Colonic mucosa (tissue), 4 donors: ENCODE data around the gene ING1. TPM values are rescaled to one million over a fixed set of nuclear protein-coding genes. Genes with fewer than 3 reads are reported as not detected.

Experiments used
- DNase-seq: peaks from one replicate; pipeline ENCODE4 v3.0.0-alpha.2; 2020
- H3K27ac ChIP-seq: fragments of 200-600 bp; one replicate; pipeline ENCODE4 v1.8.0; 2021
- H3K27me3 ChIP-seq: fragments of 200-600 bp; one replicate; pipeline ENCODE4 v1.8.0; 2021
- H3K36me3 ChIP-seq: fragments of 200-600 bp; one replicate; pipeline ENCODE4 v1.8.0; 2021
- H3K4me1 ChIP-seq: fragments of 200-600 bp; one replicate; pipeline ENCODE4 v1.8.0; 2021; ENCODE audit warnings: mild to moderate bottlenecking
- H3K4me3 ChIP-seq: fragments of 200-600 bp; one replicate; pipeline ENCODE4 v1.8.0; 2021
- H3K9ac ChIP-seq, 2 donors: one replicate each; pipeline ENCODE4 v1.7.0; 2013; ENCODE audit warnings: control low read depth in 2 of 2, low read depth in 2 of 2, low read length in 2 of 2
- H3K9me3 ChIP-seq: fragments of 200-600 bp; one replicate; pipeline ENCODE4 v1.8.0; 2021
- intact Hi-C: fragments of 100-400 bp; cut with DNase I; formaldehyde crosslinking; loops from one replicate; pipeline ENCODE4 v1.14.1; 2022
- total RNA-seq, 2 donors: library from RNA; stranded (reverse); fragmentation: NEBNext Ultra II Directional in 1 of 2; extraction: Animal tissue kit (Norgen Biotek cat#: 25700) in 1 of 2; gene quantifications; one replicate each; pipeline ENCODE4 v1.2.1, GENCODE V29; 2021
- TF ChIP-seq, protein P1 (sequence below): fragments of 200-600 bp; IDR thresholded peaks from one replicate; pipeline ENCODE4 v1.8.0; 2022; ENCODE audit warnings: antibody characterized with exemption, mild to moderate bottlenecking
- donor health status: healthy.
- donor health status: DM: no; HTN: no; CAD: no.
- donor health status: DM: no; HTN: no; CAD: no.

Gene ING1
- total RNA-seq, 2 donors from 2014 or later: 17.4 to 17.9 TPM

DNA sequence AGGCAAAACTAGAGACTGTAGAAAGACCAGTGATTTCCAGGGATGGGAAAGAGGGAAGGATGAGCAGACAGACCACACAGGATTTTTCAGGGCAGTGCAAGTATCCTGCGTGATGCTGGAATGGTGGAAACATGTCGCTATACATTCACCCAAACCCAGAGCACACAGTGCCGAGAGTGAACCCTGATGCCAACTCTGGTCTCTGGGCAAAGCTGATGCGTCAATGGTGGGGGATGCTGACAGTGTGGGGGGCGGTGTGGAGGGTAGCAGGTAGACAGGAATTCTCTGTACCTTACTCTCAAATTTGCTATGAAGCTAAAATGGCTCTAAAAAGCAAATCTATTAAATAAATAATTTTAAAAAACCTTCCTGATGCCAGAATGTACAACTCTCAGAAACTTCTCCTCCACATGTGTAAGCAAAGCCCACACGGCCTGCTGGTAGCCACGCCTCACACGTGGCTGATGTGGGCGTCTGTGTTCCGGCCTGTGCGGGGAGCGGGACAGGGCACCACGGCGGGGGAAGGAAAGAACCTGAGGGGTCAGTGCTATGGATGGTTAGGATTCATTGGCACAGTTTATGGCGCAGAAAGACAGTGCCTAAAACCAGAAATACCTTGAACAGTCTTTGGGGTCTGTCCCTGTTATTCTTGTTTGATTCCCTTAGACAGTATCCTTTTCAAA lies 31.5 kb upstream of the ING1 start:
- TF ChIP-seq, protein P1, sequence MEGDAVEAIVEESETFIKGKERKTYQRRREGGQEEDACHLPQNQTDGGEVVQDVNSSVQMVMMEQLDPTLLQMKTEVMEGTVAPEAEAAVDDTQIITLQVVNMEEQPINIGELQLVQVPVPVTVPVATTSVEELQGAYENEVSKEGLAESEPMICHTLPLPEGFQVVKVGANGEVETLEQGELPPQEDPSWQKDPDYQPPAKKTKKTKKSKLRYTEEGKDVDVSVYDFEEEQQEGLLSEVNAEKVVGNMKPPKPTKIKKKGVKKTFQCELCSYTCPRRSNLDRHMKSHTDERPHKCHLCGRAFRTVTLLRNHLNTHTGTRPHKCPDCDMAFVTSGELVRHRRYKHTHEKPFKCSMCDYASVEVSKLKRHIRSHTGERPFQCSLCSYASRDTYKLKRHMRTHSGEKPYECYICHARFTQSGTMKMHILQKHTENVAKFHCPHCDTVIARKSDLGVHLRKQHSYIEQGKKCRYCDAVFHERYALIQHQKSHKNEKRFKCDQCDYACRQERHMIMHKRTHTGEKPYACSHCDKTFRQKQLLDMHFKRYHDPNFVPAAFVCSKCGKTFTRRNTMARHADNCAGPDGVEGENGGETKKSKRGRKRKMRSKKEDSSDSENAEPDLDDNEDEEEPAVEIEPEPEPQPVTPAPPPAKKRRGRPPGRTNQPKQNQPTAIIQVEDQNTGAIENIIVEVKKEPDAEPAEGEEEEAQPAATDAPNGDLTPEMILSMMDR: no peak
- DNase-seq: no peak
- Histone ChIP-seq H3K27ac (no peak overlapping the region), H3K36me3 (peaks cover 4% of the 10 kb centered on the region), H3K9ac (no peak overlapping the region), H3K27me3 (no peaks in the 10 kb centered on the region), H3K9me3 (no peaks in the 10 kb centered on the region), H3K4me3 (no peak overlapping the region), H3K4me1 (no peaks in the 10 kb centered on the region)
- intact Hi-C loops: loop anchor here (2.0 kb wide), 1 partner anchor 137 kb away; no protein-coding TSS in a partner anchor

DNA sequence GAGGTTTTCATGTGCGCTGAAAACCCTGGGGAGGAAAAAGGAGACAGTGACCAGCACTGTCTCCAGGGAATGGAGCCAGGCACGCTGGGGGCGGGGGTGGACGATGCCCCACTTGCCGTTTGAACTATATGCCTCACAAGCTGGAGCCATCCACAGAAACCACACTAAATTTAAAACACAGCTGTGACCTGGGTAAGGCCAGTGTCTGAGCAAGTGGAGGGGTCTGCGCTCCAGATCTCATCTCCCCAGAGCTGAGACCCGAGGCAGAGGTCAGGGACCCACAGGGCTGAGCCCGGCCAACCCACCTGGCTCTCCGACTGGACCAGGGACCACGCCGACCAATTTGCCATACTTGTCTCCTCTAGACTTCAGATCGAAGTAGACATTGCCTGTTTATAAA lies 30.8 kb upstream of the ING1 start:
- Histone ChIP-seq H3K4me3 (no peak overlapping the region), H3K36me3 (peaks cover 4% of the 10 kb centered on the region), H3K4me1 (no peaks in the 10 kb centered on the region), H3K9ac (no peak overlapping the region), H3K27ac (no peak overlapping the region), H3K9me3 (no peaks in the 10 kb centered on the region), H3K27me3 (no peaks in the 10 kb centered on the region)
- intact Hi-C loops: loop anchor here (2.0 kb wide), 1 partner anchor 136 kb away; no protein-coding TSS in a partner anchor
- no peak for DNase-seq
- TF ChIP-seq, protein P1: no peak

DNA sequence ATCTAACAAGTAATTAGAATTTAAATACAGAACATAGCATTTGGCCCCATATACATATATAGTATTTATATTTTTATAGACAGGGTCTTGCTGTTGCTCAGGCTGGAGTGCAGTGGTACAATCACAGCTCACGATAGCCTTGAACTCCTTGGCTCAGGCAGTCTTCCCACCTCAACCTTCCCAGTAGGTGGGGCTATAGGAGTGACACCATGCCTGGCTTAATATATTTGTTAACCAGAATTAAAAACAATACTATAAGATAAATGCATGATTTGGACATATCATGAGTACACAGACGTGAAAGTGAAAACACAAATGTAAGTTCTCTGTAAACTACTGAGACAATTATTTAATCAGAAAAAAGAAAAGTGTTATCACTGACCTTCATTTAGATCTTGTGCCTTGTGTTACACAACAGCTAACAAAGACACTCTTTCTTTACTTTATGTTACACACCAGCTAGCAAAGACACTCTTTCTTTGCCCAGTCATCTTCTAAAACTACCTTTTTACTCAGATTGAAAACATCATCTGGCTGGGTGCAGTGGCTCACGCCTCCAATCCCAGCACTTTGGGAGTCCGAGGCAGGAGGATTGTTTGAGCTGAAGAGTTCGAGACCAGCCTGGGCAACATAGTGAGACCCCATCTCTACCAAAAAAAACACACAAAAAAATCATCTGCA lies 30.2 kb upstream of the ING1 start:
- no peak for DNase-seq

DNA sequence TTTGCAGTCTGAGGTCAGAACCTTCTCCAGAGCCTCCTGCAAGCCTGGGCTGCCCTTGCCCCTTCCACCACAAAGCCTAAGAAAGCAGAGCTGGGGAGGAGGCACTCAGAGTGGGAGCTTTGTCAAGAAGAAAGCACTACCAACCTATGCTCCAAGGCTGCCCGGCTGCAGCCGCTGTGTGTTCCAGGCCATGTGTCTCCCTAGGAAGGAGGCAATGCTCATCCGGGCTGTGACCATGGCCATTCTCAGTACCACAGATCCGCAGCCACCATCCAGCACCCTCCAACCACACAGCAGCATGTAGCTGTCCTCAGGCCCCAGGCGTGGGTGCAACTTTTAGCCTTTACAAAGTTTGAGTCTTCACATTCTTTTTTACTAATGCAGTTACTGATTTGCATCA lies 29.6 kb upstream of the ING1 start:
- peaks cover 4% of the 10 kb centered on the region for H3K36me3 ChIP-seq
- intact Hi-C loops: loop anchor here (2.0 kb wide), 1 partner anchor 135 kb away; no protein-coding TSS in a partner anchor
- no peaks in the 10 kb centered on the region for H3K4me1 ChIP-seq
- no peak overlapping the region for H3K27ac ChIP-seq
- no peak overlapping the region for H3K4me3 ChIP-seq
- DNase-seq: no peak
- H3K9me3 ChIP-seq: no peaks in the 10 kb centered on the region
- no peaks in the 10 kb centered on the region for H3K27me3 ChIP-seq
- TF ChIP-seq, protein P1: no peak
- no peak overlapping the region for H3K9ac ChIP-seq

More for the DNA sequence above, 30.2 kb upstream of the ING1 start:
- H3K9ac ChIP-seq: no peak overlapping the region
- H3K27me3 ChIP-seq: no peaks in the 10 kb centered on the region
- H3K36me3 ChIP-seq: peaks cover 4% of the 10 kb centered on the region
- H3K9me3 ChIP-seq: no peaks in the 10 kb centered on the region
- no peak overlapping the region for H3K27ac ChIP-seq
- H3K4me3 ChIP-seq: no peak overlapping the region
- intact Hi-C loops: loop anchor here (2.0 kb wide), 1 partner anchor 135 kb away; no protein-coding TSS in a partner anchor
- TF ChIP-seq, protein P1: peak; percentile 64
- no peaks in the 10 kb centered on the region for H3K4me1 ChIP-seq

DNA sequence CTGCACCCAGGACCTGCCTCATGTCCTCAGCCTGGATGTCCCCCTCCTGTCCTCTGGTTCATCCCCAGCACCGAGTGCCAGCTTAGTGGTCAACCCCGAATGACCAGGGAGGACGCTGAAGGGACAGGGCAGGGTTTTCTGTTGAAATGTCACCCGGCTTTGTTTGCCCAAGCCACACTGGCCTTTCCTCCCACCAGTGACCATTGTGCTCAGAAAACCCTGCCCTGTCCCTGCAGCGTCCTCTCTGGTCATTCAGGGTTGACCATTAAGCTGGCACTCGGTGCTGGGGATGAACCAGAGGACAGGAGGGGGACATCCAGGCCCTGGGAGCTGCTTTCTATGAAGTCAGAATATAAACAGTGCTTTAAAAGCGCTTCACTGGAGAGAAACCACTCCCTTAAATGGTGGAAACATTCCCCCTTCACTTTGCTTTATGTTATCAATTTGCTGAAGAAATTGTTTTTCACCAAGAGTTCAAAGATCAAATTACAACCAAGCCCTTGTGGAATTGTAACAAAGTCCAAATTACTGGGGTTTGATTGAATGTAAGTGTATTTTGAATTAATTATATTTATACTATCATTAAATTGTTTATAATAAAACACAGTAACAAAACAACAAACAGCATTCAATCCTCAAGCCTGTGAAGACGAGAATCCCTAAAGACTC lies 29.0 kb upstream of the ING1 start:
- no peak overlapping the region for H3K27ac ChIP-seq
- peaks cover 4% of the 10 kb centered on the region for H3K36me3 ChIP-seq
- H3K9me3 ChIP-seq: no peaks in the 10 kb centered on the region
- no peak for DNase-seq
- H3K27me3 ChIP-seq: no peaks in the 10 kb centered on the region
- H3K4me1 ChIP-seq: no peaks in the 10 kb centered on the region
- no peak overlapping the region for H3K9ac ChIP-seq
- H3K4me3 ChIP-seq: no peak overlapping the region
- intact Hi-C loops: no loop called here
- TF ChIP-seq, protein P1: no peak
